IPS DF 4.7 (cell line): Measurements from ENCODE around the gene PRSS53.

Experiments
- DNase-seq: peaks from one replicate; pipeline ENCODE4 v3.0.0-alpha.2; 2013; ENCODE audit warnings: low spot score; ENCODE audit errors: extremely low read depth

The PRSS53 gene

DNA sequence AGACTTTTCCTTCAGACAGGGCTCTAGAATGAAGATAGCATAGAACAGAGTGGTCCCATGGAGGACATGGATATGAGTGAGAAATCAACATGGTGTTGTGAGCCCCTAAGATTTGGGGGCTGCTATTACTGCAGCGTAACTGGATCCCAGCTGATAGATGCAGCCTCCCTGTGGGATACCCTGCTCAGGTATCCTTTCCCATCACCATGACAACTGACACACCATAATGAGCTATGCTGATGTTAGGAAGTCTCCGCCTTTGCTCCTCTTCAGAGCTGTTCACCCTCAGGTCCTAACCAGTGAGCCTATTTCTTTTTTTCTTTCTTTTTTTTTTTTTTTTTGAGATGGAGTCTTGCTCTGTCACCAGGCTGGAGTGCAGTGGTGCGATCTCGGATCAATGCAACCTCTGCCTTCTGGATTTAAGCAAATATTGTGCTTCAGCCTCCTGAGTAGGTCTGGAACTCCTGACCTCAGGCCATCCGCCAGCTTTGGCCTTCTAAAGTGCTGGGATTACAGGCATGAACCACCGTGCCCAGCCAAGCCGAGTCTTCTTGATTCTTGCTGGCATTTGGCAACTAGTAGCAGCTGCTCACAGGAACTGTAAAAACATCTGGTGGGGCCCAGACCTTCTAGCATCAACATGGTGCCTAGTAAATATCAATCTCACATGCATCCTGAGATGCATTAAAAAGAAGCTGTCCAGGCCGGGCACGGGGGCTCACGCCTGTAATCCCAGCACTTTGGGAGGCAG is 38.3 kb downstream of the PRSS53 start:
- no peak for DNase-seq

DNA sequence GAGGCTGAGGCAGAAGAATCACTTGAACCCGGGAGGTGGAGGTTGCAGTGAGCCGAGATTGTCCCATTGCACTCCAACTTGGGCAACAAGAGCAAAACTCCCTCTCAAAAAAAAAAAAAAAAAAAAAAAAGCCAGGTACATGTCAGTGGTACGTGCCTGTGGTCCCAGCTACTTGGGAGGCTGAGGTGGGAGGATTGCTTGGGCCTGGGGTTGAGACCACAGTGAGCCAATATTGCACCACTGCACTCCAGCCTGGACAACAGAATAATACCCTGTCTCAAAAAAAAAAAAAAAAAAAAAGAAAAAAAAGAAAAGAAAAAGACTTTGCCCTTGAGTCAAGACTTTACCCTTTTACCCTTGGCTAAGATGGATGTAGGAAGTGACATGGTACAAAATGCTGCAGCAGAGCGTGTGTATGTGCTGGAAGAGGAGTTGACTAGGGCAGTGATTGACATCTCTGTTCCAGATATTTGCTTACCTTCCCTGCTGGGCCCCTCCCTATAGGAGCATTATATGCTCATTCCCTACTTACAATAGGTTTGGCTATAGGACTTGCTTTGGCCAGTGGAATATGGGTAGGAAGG is 44.8 kb downstream of the PRSS53 start:
- no peak for DNase-seq

DNA sequence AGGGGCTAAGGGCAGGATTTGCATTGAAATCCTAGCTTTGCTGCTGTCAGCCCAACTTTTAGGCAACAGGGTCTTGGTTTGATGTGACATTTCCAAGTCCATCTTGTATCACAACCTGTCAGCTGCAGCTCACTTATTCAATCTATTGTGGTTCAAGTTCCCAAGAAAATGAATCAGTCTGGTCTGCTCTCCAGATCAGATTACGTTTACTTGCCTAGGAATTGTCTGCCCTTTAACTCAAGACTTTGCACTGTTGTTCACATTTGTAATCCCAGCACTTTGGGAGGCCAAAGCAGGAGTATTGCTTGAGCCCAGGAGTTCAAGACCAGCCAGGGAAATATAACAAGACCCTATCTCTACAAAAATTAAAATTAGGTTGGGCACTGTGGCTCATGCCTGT is 45.4 kb downstream of the PRSS53 start:
- no peak for DNase-seq

DNA sequence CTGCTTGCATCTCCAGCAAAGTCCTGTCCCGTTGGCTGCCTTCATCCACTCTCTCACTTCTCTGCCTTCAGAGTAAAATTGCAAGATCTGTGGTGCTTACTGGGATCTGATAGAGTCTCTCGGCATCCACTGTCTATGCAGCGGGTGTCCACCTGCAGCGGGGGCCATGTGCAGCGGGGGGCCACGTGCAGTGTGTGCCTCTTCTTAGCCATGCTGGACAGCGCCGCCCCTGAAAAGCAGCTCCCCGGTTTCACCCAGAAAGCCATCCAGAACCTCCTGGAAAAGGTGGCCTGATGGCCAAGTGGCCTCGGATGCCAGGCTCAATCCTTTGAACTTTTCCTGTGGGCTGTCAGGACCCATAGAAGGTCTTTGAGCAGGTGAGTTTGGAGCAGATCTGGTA is 45.9 kb downstream of the PRSS53 start:
- no peak for DNase-seq

DNA sequence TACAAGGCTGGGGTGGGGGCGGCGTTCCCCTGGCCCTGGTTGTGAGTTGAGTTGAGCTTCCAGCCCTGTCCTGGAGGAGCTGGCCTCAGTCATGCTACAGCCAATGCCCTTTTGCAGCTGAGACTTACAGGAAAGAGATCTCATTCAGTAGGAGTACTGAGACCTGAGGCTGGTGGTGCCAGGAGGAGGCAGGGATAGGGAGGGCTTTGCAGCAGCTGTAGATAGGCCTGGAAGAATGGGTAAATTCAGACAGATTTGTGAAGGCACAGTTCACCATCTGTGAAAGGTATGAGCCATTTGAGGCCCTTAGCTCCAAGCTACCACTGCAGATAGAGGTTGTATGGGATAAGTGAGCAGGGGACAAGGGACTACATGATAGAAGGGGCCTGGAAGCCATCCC is 49.8 kb downstream of the PRSS53 start:
- no peak for DNase-seq

DNA sequence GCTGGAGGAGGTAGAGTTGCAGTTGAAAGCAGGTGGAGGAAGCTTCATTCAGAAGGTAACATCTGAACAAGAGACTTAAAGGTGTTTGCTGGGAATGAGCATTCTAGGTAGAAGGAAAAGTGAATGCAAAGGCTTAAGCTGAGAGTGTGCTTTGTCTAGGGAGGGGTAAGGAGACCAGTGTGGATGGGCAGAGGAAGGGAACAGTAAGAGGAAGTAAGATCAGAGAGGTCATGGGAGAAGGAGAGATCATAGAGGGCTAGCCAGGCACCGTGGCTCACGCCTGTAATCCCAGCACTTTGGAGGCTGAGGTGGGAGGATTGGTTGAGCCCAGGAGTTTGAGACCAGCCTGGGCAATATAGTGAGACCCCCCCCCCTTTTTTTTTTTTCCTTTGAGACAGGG is 52.1 kb downstream of the PRSS53 start:
- no peak for DNase-seq

DNA sequence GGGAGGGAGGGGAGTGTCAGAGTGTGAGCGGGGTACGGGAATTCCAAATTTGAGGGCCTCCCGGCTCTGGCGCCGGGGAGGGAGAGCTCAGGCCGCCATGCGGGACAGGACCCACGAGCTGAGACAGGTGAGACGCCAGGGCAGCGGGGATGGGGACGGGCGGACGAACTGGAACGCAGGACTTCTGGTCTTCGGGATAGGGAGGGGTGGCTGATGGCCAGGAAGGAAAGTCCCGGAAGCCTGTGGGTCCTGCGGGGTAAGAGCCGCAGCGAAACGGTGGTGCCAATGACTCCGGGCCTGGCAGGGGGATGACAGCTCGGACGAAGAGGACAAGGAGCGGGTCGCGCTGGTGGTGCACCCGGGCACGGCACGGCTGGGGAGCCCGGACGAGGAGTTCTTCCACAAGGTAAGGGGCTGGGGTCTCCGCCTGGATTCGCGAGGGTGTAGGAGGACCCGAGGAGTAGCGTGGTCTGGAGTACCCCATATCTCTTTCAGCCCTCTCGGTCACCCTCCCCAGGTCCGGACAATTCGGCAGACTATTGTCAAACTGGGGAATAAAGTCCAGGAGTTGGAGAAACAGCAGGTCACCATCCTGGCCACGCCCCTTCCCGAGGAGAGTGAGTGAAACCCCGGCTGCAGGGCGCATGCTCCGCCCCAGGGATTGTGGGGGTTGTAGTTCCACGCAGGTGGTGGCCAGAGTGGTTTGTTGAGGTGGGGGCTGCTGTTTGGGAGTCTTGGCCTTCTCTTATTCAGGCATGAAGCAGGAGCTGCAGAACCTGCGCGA is 54.8 kb downstream of the PRSS53 start:
- DNase-seq, result no peak
